ENCODE results near the gene REXO4. TPM values are rescaled to one million over a fixed set of nuclear protein-coding genes. Genes with fewer than 3 reads are reported as not detected.

The REXO4 gene
- total and polyA plus RNA-seq, 2 of the 13 experiments (the other 11 are each of a cell fraction or from before 2014, with no cell fraction given) = 18.5 to 30.4 TPM

DNA sequence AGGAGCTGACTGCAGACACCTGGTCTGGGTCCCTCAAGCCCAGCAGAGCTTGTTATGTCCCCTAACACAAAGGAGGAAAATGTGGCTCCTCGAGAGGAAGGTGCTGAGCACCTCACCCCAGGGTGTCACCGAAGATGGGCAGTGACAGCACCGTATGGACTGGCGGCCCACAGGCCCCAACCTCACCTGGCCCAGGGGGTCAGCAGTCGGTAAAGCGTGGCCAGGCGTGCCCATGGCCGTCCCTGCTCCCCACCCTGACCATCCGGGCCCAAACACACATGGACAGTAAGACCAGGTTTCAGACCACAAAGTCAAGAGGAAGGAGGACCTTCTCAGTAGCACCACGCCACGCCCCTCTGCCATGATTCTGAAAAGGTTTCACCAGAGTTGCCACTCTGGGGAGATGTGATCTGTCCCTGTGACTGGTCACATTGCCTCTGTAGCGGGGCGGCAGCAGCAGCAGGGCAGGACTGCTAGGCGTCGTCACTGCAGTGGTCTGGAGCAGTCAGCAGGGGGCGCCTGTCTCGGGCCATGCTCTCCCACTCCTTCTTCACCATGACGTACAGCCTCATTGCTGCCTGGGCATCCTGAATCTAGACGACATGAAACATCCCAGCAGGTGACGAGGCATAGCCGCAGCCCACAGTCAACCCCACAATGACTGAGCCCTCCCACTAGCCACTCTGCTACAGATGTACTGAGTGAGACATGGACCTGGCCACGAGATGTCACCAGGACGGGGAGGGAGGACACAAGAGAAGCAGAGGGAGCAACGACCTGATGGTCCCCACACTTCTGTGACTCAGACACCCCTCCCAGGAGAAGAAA, 11.1 kb downstream of the REXO4 start (continued):
- TF ChIP-seq, protein P1, sequence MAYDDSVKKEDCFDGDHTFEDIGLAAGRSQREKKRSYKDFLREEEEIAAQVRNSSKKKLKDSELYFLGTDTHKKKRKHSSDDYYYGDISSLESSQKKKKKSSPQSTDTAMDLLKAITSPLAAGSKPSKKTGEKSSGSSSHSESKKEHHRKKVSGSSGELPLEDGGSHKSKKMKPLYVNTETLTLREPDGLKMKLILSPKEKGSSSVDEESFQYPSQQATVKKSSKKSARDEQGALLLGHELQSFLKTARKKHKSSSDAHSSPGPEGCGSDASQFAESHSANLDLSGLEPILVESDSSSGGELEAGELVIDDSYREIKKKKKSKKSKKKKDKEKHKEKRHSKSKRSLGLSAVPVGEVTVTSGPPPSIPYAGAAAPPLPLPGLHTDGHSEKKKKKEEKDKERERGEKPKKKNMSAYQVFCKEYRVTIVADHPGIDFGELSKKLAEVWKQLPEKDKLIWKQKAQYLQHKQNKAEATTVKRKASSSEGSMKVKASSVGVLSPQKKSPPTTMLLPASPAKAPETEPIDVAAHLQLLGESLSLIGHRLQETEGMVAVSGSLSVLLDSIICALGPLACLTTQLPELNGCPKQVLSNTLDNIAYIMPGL (CRISPR knock-in tag; IDR thresholded peaks at IDR 0.05; ENCODE audit: borderline replicate concordance in 1 of 2, low read depth in 1 of 2) = peak in 1 of 2 experiments; percentile 59; a peak in 1 of 4 replicates
- TF ChIP-seq, protein P2, sequence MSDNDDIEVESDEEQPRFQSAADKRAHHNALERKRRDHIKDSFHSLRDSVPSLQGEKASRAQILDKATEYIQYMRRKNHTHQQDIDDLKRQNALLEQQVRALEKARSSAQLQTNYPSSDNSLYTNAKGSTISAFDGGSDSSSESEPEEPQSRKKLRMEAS (IDR thresholded peaks at IDR 0.05) = 0 out of 2 replicates have a peak, but pooled peaks have one; percentile 44
- TF ChIP-seq MAFG (CRISPR knock-in tag; IDR thresholded peaks at IDR 0.05) = no peak
- no peak for TF ChIP-seq REXO4 (CRISPR knock-in tag; IDR thresholded peaks at IDR 0.05; ENCODE audit: borderline replicate concordance)
- peak; percentile 80 for TF ChIP-seq XRCC5 (optimal IDR thresholded peaks at IDR 0.05; ENCODE audit: low read length)
- peak; percentile 55; the same call in 1 of the 2 replicates for TF ChIP-seq SAP130 (CRISPR knock-in tag; IDR thresholded peaks at IDR 0.05; ENCODE audit: low read depth)
- TF ChIP-seq RXRA (CRISPR knock-in tag; IDR thresholded peaks at IDR 0.05) = 0 out of 2 replicates have a peak, but pooled peaks have one; percentile 51
- no peak for TF ChIP-seq ATRX (CRISPR knock-in tag; IDR thresholded peaks at IDR 0.05; ENCODE audit: borderline replicate concordance)
- TF ChIP-seq ZFP37 (CRISPR knock-in tag; IDR thresholded peaks at IDR 0.05; ENCODE audit: borderline replicate concordance) = no peak
- no peak for TF ChIP-seq IKZF1 (IDR thresholded peaks at IDR 0.05)
- no peak for TF ChIP-seq FOXA3 (CRISPR knock-in tag; IDR thresholded peaks at IDR 0.05)
- TF ChIP-seq, protein P3, sequence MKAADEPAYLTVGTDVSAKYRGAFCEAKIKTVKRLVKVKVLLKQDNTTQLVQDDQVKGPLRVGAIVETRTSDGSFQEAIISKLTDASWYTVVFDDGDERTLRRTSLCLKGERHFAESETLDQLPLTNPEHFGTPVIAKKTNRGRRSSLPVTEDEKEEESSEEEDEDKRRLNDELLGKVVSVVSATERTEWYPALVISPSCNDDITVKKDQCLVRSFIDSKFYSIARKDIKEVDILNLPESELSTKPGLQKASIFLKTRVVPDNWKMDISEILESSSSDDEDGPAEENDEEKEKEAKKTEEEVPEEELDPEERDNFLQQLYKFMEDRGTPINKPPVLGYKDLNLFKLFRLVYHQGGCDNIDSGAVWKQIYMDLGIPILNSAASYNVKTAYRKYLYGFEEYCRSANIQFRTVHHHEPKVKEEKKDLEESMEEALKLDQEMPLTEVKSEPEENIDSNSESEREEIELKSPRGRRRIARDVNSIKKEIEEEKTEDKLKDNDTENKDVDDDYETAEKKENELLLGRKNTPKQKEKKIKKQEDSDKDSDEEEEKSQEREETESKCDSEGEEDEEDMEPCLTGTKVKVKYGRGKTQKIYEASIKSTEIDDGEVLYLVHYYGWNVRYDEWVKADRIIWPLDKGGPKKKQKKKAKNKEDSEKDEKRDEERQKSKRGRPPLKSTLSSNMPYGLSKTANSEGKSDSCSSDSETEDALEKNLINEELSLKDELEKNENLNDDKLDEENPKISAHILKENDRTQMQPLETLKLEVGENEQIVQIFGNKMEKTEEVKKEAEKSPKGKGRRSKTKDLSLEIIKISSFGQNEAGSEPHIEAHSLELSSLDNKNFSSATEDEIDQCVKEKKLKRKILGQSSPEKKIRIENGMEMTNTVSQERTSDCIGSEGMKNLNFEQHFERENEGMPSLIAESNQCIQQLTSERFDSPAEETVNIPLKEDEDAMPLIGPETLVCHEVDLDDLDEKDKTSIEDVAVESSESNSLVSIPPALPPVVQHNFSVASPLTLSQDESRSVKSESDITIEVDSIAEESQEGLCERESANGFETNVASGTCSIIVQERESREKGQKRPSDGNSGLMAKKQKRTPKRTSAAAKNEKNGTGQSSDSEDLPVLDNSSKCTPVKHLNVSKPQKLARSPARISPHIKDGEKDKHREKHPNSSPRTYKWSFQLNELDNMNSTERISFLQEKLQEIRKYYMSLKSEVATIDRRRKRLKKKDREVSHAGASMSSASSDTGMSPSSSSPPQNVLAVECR (CRISPR knock-in tag; IDR thresholded peaks at IDR 0.05; ENCODE audit: borderline replicate concordance) = peak; percentile 50; the same call in 1 of the 2 replicates
- TF ChIP-seq, protein P4, sequence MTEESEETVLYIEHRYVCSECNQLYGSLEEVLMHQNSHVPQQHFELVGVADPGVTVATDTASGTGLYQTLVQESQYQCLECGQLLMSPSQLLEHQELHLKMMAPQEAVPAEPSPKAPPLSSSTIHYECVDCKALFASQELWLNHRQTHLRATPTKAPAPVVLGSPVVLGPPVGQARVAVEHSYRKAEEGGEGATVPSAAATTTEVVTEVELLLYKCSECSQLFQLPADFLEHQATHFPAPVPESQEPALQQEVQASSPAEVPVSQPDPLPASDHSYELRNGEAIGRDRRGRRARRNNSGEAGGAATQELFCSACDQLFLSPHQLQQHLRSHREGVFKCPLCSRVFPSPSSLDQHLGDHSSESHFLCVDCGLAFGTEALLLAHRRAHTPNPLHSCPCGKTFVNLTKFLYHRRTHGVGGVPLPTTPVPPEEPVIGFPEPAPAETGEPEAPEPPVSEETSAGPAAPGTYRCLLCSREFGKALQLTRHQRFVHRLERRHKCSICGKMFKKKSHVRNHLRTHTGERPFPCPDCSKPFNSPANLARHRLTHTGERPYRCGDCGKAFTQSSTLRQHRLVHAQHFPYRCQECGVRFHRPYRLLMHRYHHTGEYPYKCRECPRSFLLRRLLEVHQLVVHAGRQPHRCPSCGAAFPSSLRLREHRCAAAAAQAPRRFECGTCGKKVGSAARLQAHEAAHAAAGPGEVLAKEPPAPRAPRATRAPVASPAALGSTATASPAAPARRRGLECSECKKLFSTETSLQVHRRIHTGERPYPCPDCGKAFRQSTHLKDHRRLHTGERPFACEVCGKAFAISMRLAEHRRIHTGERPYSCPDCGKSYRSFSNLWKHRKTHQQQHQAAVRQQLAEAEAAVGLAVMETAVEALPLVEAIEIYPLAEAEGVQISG (CRISPR knock-in tag; IDR thresholded peaks at IDR 0.05) = peak; percentile 58
- TF ChIP-seq TCF7 (IDR thresholded peaks at IDR 0.05; ENCODE audit: low read depth) = no peak
- TF ChIP-seq GPN1 (CRISPR knock-in tag; IDR thresholded peaks at IDR 0.05; ENCODE audit: borderline replicate concordance) = no peak
- TF ChIP-seq, protein P5, sequence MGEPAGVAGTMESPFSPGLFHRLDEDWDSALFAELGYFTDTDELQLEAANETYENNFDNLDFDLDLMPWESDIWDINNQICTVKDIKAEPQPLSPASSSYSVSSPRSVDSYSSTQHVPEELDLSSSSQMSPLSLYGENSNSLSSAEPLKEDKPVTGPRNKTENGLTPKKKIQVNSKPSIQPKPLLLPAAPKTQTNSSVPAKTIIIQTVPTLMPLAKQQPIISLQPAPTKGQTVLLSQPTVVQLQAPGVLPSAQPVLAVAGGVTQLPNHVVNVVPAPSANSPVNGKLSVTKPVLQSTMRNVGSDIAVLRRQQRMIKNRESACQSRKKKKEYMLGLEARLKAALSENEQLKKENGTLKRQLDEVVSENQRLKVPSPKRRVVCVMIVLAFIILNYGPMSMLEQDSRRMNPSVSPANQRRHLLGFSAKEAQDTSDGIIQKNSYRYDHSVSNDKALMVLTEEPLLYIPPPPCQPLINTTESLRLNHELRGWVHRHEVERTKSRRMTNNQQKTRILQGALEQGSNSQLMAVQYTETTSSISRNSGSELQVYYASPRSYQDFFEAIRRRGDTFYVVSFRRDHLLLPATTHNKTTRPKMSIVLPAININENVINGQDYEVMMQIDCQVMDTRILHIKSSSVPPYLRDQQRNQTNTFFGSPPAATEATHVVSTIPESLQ (CRISPR knock-in tag; conservative IDR thresholded peaks at IDR 0.05) = no peak
- TF ChIP-seq SALL1 (CRISPR knock-in tag; IDR thresholded peaks at IDR 0.05) = peak; percentile 52
- TF ChIP-seq ZFY (CRISPR knock-in tag; IDR thresholded peaks at IDR 0.05) = no peak
